Caco-2 (cell line): ENCODE measurements around the gene CARNS1. TPM values are rescaled to one million over a fixed set of nuclear protein-coding genes. Genes with fewer than 3 reads are reported as not detected.

Source experiments
- BruUV-seq: library from RNA; stranded (reverse); fragments of 400-500 nt; replicated peaks from 2 replicates; lab custom pipeline; 2021; lab: Mats Ljungman, UMichigan
- CTCF ChIA-PET: fragments of 300-600 bp; sonication (Branson Sonifier 250); formaldehyde crosslinking; loops from one replicate; lab custom pipeline; 2022; ENCODE audit warnings: antibody characterized with exemption; lab: Charles Lee
- POLR2A ChIA-PET: fragments of 300-600 bp; sonication (Branson Sonifier 250); formaldehyde crosslinking; loops from one replicate; lab custom pipeline; 2022; ENCODE audit warnings: antibody characterized with exemption; lab: Charles Lee
- DNase-seq, 2 experiments: peaks; one replicate each; pipeline versions ENCODE4 v3.0.0 to v3.0.0-alpha.2; 2020 to 2022
- H3K27me3 ChIP-seq: replicated peaks from 2 replicates; pipeline ENCODE4 v1.6.0; 2011; ENCODE audit warnings: low read length; ENCODE audit not compliant: control insufficient read depth, insufficient read depth
- H3K36me3 ChIP-seq: 2 replicates; pipeline ENCODE4 v1.5.1; 2011; ENCODE audit warnings: low read length; ENCODE audit not compliant: control insufficient read depth, insufficient read depth
- H3K4me1 ChIP-seq: fragments of 250-450 bp; sonication (Bioruptor Pico); 2 replicates; pipeline ENCODE4 v1.5.1; 2020; ENCODE audit warnings: mild to moderate bottlenecking
- H3K4me3 ChIP-seq: 2 replicates; pipeline ENCODE4 v1.5.1; 2011; ENCODE audit warnings: low read depth, mild to moderate bottlenecking, control low read depth, low read length
- H3K9me3 ChIP-seq: fragments of 250-450 bp; sonication (Bioruptor Pico); 2 replicates; pipeline ENCODE4 v1.5.1; 2020; ENCODE audit warnings: mild to moderate bottlenecking, moderate library complexity
- H3K27ac Mint-ChIP-seq: one replicate; pipeline ENCODE4 v1.8.0; 2022; ENCODE audit warnings: mixed read lengths; ENCODE audit not compliant: unreplicated experiment
- H3K27me3 Mint-ChIP-seq: one replicate; pipeline ENCODE4 v1.8.0; 2022; ENCODE audit warnings: mixed read lengths; ENCODE audit not compliant: insufficient read depth, unreplicated experiment
- H3K36me3 Mint-ChIP-seq: one replicate; pipeline ENCODE4 v1.8.0; 2022; ENCODE audit warnings: mild to moderate bottlenecking, mixed read lengths; ENCODE audit not compliant: insufficient read depth, unreplicated experiment
- H3K4me1 Mint-ChIP-seq: one replicate; pipeline ENCODE4 v1.8.0; 2022; ENCODE audit warnings: low read depth, mixed read lengths; ENCODE audit not compliant: unreplicated experiment
- H3K4me3 Mint-ChIP-seq: one replicate; pipeline ENCODE4 v1.8.0; 2022; ENCODE audit warnings: mild to moderate bottlenecking, moderate library complexity, mixed read lengths; ENCODE audit not compliant: unreplicated experiment
- H3K9me3 Mint-ChIP-seq: one replicate; pipeline ENCODE4 v1.8.0; 2022; ENCODE audit warnings: mixed read lengths; ENCODE audit not compliant: unreplicated experiment
- intact Hi-C: fragments of 100-400 bp; cut with micrococcal nuclease; formaldehyde crosslinking; loops from one replicate; pipeline ENCODE4 v1.10.0; 2022; ENCODE audit not compliant: unreplicated experiment
- total RNA-seq: library from RNA; stranded (reverse); gene quantifications from 2 replicates; pipeline ENCODE4 v1.2.3, GENCODE V29; 2022
- TF ChIP-seq, protein P1 (sequence below), 2 experiments: fragments of 200-600 bp in 1 of 2; IDR thresholded peaks; 1 replicate in 1 of 2; 2 replicates in 1 of 2; pipeline versions ENCODE4 v1.5.1 to v1.8.0; 2011 to 2022; ENCODE audit warnings: antibody characterized with exemption in 1 of 2, control low read depth in 1 of 2, inconsistent platforms in 1 of 2, low read depth in 1 of 2, low read length in 1 of 2, mild to moderate bottlenecking in 1 of 2, moderate library complexity in 1 of 2; ENCODE audit not compliant: insufficient read depth in 1 of 2, severe bottlenecking in 1 of 2, unreplicated experiment in 1 of 2

The CARNS1 gene
- total RNA-seq, 1 experiment from 2014 or later = 0.09 TPM

DNA sequence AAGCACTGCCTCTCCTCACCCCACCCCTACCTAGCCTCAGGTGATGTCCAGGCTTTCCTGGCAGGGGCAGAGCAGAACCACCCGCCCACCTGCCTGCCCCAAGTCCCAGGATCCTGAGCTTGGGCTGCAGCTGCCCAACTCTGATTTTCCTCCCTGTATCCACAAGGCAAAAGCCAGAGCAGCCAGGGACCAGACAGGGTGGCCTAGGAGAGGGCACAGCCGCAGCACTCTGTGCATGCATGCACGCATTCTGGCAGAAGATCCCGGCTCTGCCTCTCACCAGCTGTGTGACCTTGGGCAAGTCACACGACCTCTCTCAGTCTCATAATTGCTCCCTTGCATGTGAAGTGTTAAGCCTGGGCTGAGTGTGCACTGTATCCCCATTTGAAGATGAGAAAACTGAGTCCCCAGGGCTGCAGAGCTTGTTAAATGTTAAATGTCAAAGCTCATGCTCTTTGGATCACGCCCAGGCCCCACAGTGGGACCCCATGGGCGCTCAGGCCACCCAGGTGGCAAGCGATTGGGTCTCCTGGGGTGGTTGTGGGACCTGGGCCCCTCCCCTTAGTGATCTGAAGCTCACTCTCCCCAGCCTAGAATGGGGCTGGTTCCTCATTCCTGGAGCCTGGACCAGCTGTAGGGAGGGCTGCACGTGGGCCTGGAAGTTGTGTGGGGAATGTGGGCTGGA lies 2.8 kb upstream of the CARNS1 start:
- Mint-ChIP-seq H3K36me3 (peaks cover 6% of the 10 kb centered on the region), H3K27ac (no peak overlapping the region), H3K27me3 (no peaks in the 10 kb centered on the region), H3K9me3 (no peaks in the 10 kb centered on the region), H3K4me1 (peaks cover 18% of the 10 kb centered on the region), H3K4me3 (no peak overlapping the region)
- H3K9me3 ChIP-seq = no peaks in the 10 kb centered on the region
- ChIA-PET CTCF (interaction anchor here (0.5 to 4.8 kb wide), 2 partner anchors 12 to 39 kb away, joined by 9 to 27 read pairs; partner anchors contain the start of genes CLCF1 and PPP1CA), POLR2A (interaction anchor here (0.5 to 1.2 kb wide), 3 partner anchors 11 to 416 kb away, joined by 3 to 4 read pairs (median 3); partner anchors contain the start of gene PPP1CA)
- H3K4me3 ChIP-seq = no peak overlapping the region
- no peaks in the 10 kb centered on the region for H3K36me3 ChIP-seq
- TF ChIP-seq, protein P1, sequence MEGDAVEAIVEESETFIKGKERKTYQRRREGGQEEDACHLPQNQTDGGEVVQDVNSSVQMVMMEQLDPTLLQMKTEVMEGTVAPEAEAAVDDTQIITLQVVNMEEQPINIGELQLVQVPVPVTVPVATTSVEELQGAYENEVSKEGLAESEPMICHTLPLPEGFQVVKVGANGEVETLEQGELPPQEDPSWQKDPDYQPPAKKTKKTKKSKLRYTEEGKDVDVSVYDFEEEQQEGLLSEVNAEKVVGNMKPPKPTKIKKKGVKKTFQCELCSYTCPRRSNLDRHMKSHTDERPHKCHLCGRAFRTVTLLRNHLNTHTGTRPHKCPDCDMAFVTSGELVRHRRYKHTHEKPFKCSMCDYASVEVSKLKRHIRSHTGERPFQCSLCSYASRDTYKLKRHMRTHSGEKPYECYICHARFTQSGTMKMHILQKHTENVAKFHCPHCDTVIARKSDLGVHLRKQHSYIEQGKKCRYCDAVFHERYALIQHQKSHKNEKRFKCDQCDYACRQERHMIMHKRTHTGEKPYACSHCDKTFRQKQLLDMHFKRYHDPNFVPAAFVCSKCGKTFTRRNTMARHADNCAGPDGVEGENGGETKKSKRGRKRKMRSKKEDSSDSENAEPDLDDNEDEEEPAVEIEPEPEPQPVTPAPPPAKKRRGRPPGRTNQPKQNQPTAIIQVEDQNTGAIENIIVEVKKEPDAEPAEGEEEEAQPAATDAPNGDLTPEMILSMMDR (IDR thresholded peaks at IDR 0.05; ENCODE audit: insufficient read depth in 1 of 2, low read depth in 1 of 2, low read length in 1 of 2, severe bottlenecking in 1 of 2, unreplicated experiment in 1 of 2) = no peak
- intact Hi-C loops = loop anchor here (1.0 kb wide), 1 partner anchor 9 kb away; no protein-coding TSS in a partner anchor
- no peak for DNase-seq
- H3K4me1 ChIP-seq = peaks cover 4% of the 10 kb centered on the region; the same call in 1 of the 2 replicates
- H3K27me3 ChIP-seq = no peaks in the 10 kb centered on the region
- no TSS peak for BruUV-seq

DNA sequence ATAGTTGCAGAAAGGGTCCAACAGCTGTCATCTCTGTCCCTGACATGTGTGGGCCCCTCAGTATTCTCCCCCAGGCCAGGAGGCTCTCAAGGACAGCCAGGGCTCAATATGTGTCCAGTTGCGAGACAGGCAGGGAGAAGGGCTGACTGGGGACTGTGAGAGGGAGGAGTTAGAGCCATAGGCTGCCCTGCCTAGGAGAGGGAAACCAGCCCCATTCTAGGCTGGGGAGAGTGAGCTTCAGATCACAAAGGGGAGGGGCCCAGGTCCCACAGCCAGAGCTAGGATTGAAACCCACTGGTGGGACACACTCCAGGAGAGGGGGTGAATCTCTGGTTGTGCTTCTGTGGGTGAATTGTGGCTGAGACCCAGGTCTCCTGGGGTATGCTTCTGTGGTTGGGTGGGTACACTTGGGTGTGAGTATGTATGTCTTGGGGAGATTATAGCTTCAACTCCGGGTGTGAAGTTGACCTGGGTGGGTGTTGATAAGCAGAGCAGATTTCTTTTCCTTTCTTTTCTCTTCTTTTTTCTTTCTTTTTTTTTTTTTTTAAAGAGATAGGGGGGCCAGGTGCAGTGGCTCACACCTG lies 2.1 kb upstream of the CARNS1 start:
- H3K27ac Mint-ChIP-seq = no peak overlapping the region
- H3K4me3 Mint-ChIP-seq = no peak overlapping the region
- intact Hi-C loops = no loop called here
- no peak for DNase-seq
- Histone ChIP-seq H3K4me3 (no peak overlapping the region), H3K27me3 (no peaks in the 10 kb centered on the region), H3K9me3 (no peaks in the 10 kb centered on the region), H3K36me3 (no peaks in the 10 kb centered on the region), H3K4me1 (peaks cover 4% of the 10 kb centered on the region; the same call in 1 of the 2 replicates)
- TF ChIP-seq, protein P1 (IDR thresholded peaks at IDR 0.05; ENCODE audit: insufficient read depth in 1 of 2, low read depth in 1 of 2, low read length in 1 of 2, severe bottlenecking in 1 of 2, unreplicated experiment in 1 of 2) = no peak
- no peaks in the 10 kb centered on the region for H3K27me3 Mint-ChIP-seq
- ChIA-PET POLR2A (interaction anchor here (0.5 to 1.2 kb wide), 3 partner anchors 12 to 416 kb away, joined by 3 to 4 read pairs (median 3); partner anchors contain the start of gene PPP1CA), CTCF (interaction anchor here (0.5 to 4.8 kb wide), 2 partner anchors 12 to 40 kb away, joined by 9 to 27 read pairs; partner anchors contain the start of genes CLCF1 and PPP1CA)
- H3K4me1 Mint-ChIP-seq = peaks cover 18% of the 10 kb centered on the region
- no peaks in the 10 kb centered on the region for H3K9me3 Mint-ChIP-seq
- no TSS peak for BruUV-seq
- H3K36me3 Mint-ChIP-seq = peaks cover 6% of the 10 kb centered on the region
